Glomerular visceral epithelial cell (primary cell): ENCODE results near the gene GTPBP3.

Experiments
- DNase-seq: peaks from one replicate; pipeline ENCODE4 v3.0.0-alpha.2; 2016; ENCODE audit errors: extremely low spot score

The GTPBP3 gene

GRCh38 chr19:17327654-17328516 is 9.5 kb upstream of the GTPBP3 start:
- no peak for DNase-seq

GRCh38 chr19:17328517-17329365 is 8.6 kb upstream of the GTPBP3 start:
- DNase-seq, result no peak

GRCh38 chr19:17329366-17330261 is 7.7 kb upstream of the GTPBP3 start:
- DNase-seq, result no peak

- no peak for DNase-seq
Measured at GRCh38 chr19:17330262-17331044, 6.9 kb upstream of the GTPBP3 start.

GRCh38 chr19:17331045-17331558 is 6.3 kb upstream of the GTPBP3 start:
- no peak for DNase-seq

GRCh38 chr19:17332360-17332676 is 5.0 kb upstream of the GTPBP3 start:
- no peak for DNase-seq

GRCh38 chr19:17332677-17333581 is 4.4 kb upstream of the GTPBP3 start:
- DNase-seq, result peak; percentile 52

GRCh38 chr19:17333611-17334413 is 3.5 kb upstream of the GTPBP3 start:
- peak; percentile 90 for DNase-seq

GRCh38 chr19:17334414-17335409 is 2.6 kb upstream of the GTPBP3 start, which contains the start of gene ANO8:
Gene ANO8 (minus strand): TSS chr19:17334855. CDS start chr19:17334670, 185 bp downstream.
- peak; percentile 96 for DNase-seq

GRCh38 chr19:17335575-17335974 is 1.8 kb upstream of the GTPBP3 start:
- no peak for DNase-seq

GRCh38 chr19:17337675-17338432 is 501 bp downstream of the GTPBP3 start:
- peak; percentile 37 for DNase-seq

GRCh38 chr19:17338433-17339078 is 1.2 kb downstream of the GTPBP3 start:
- no peak for DNase-seq

- DNase-seq, result peak; percentile 18
Measured at GRCh38 chr19:17339088-17339741, 1.9 kb downstream of the GTPBP3 start.

GRCh38 chr19:17340302-17340870 is 3.0 kb downstream of the GTPBP3 start:
- no peak for DNase-seq

- no peak for DNase-seq
Measured at GRCh38 chr19:17340871-17341357, 3.6 kb downstream of the GTPBP3 start.
